B cell (primary cell): Measurements from ENCODE around the gene SYNPO.

Source experiments
- EZH2 ChIP-seq: IDR thresholded peaks from 2 replicates; pipeline ENCODE4 v1.6.1; 2012; ENCODE audit warnings: borderline replicate concordance, low read depth, mild to moderate bottlenecking, moderate library complexity, low read length; ENCODE audit not compliant: insufficient read depth, poor library complexity, severe bottlenecking
- TF ChIP-seq, protein P1 (sequence below): fragments of 200-600 bp; IDR thresholded peaks from one replicate; pipeline ENCODE4 v1.8.0; 2022; ENCODE audit warnings: antibody characterized with exemption, mild to moderate bottlenecking

DNA sequence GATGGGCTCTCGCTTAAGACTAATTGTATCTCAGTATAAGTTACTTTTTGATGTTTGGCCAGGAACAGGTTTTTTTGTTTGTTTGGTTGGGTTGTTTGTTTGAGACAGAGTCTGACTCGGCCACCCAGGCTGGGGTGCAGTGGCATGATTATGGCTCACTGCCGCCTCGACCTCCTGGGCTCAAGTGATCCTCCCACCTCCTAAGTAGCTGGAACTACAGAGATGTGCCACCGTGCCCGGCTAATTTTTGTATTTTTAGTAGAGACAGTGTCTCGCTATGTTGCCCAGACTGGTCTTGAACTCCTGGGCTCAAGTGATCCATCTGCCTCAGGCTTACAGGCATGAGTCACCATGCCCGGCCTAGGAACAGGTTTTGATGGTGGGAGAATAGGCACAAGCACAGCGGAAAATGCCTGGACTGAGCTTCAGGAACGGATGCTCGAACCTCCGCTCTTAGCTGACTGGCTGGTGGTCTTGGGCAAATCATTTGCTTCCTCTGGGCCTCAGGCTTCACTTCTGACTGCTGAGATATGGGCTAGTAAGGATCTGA lies 11.4 kb upstream of the SYNPO start:
- no peak for TF ChIP-seq EZH2
- TF ChIP-seq, protein P1, sequence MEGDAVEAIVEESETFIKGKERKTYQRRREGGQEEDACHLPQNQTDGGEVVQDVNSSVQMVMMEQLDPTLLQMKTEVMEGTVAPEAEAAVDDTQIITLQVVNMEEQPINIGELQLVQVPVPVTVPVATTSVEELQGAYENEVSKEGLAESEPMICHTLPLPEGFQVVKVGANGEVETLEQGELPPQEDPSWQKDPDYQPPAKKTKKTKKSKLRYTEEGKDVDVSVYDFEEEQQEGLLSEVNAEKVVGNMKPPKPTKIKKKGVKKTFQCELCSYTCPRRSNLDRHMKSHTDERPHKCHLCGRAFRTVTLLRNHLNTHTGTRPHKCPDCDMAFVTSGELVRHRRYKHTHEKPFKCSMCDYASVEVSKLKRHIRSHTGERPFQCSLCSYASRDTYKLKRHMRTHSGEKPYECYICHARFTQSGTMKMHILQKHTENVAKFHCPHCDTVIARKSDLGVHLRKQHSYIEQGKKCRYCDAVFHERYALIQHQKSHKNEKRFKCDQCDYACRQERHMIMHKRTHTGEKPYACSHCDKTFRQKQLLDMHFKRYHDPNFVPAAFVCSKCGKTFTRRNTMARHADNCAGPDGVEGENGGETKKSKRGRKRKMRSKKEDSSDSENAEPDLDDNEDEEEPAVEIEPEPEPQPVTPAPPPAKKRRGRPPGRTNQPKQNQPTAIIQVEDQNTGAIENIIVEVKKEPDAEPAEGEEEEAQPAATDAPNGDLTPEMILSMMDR: no peak
